Liver (tissue), 9 donors: ENCODE results near the gene TRA2B. TPM values are rescaled to one million over a fixed set of nuclear protein-coding genes. Genes with fewer than 3 reads are reported as not detected.

Experiments
- DNase-seq: peaks from one replicate; pipeline ENCODE4 v3.0.0-alpha.2; 2017; ENCODE audit warnings: low spot score
- H3K27ac ChIP-seq, 2 donors: one replicate each; pipeline ENCODE4 v1.7.0; 2013; ENCODE audit warnings: inconsistent platforms in 2 of 2, low read length in 2 of 2, control low read depth in 1 of 2, low read depth in 1 of 2, mild to moderate bottlenecking in 1 of 2
- H3K27me3 ChIP-seq, 4 donors: one replicate each; pipeline versions ENCODE4 v1.6.1 to v1.7.0; 2013; ENCODE audit warnings: low read length in 3 of 4, inconsistent platforms in 1 of 4, mild to moderate bottlenecking in 1 of 4, moderate library complexity in 1 of 4; ENCODE audit not compliant: control insufficient read depth in 4 of 4, insufficient read depth in 4 of 4
- H3K36me3 ChIP-seq, 4 donors: one replicate each; pipeline versions ENCODE4 v1.6.1 to v1.7.0; 2013; ENCODE audit warnings: low read length in 3 of 4, mild to moderate bottlenecking in 3 of 4, low read depth in 1 of 4, moderate library complexity in 1 of 4; ENCODE audit not compliant: control insufficient read depth in 4 of 4, insufficient read depth in 3 of 4
- H3K4me1 ChIP-seq, 4 donors: one replicate each; pipeline versions ENCODE4 v1.6.1 to v1.7.0; 2013; ENCODE audit warnings: low read length in 3 of 4, mild to moderate bottlenecking in 3 of 4, moderate library complexity in 1 of 4; ENCODE audit not compliant: control insufficient read depth in 4 of 4, insufficient read depth in 4 of 4
- H3K4me3 ChIP-seq, 3 donors: one replicate each; pipeline versions ENCODE4 v1.6.1 to v1.7.0; 2013; ENCODE audit warnings: low read length in 3 of 3, control low read depth in 1 of 3, low read depth in 1 of 3, mild to moderate bottlenecking in 1 of 3
- H3K9ac ChIP-seq, 2 donors: one replicate each; pipeline ENCODE4 v1.7.0; 2013; ENCODE audit warnings: low read length in 2 of 2, mild to moderate bottlenecking in 2 of 2, moderate library complexity in 2 of 2, control low read depth in 1 of 2, low read depth in 1 of 2
- H3K9me3 ChIP-seq, 4 donors: one replicate each; pipeline versions ENCODE4 v1.6.1 to v1.7.0; 2013; ENCODE audit warnings: low read length in 3 of 4; ENCODE audit not compliant: control insufficient read depth in 4 of 4
- FOXA1 ChIP-seq: IDR thresholded peaks from 2 replicates; pipeline ENCODE4 v1.6.1; 2016; ENCODE audit warnings: antibody characterized with exemption
- GABPA ChIP-seq, 2 donors: IDR thresholded peaks in 1 of 2; conservative IDR thresholded peaks in 1 of 2; 2 replicates each; pipeline ENCODE4 v1.6.1; 2016; ENCODE audit warnings: antibody characterized with exemption in 2 of 2, mild to moderate bottlenecking in 1 of 2, moderate library complexity in 1 of 2
- HNF4A ChIP-seq, 2 donors: conservative IDR thresholded peaks; 2 replicates each; pipeline ENCODE4 v1.6.1; 2016; ENCODE audit warnings: antibody characterized with exemption in 2 of 2, mild to moderate bottlenecking in 2 of 2
- HNF4G ChIP-seq: IDR thresholded peaks from 2 replicates; pipeline ENCODE4 v1.6.1; 2016; ENCODE audit warnings: antibody characterized with exemption
- JUND ChIP-seq, 2 donors: IDR thresholded peaks; 2 replicates each; pipeline ENCODE4 v1.6.1; 2016; ENCODE audit warnings: antibody characterized with exemption in 2 of 2
- NR2F2 ChIP-seq: IDR thresholded peaks from 2 replicates; pipeline ENCODE4 v1.6.1; 2016; ENCODE audit warnings: antibody characterized with exemption
- RAD21 ChIP-seq, 2 donors: IDR thresholded peaks; 2 replicates each; pipeline ENCODE4 v1.6.1; 2016; ENCODE audit warnings: antibody characterized with exemption in 2 of 2, mild to moderate bottlenecking in 2 of 2
- RXRA ChIP-seq, 2 donors: IDR thresholded peaks; 2 replicates each; pipeline ENCODE4 v1.6.1; 2017 to 2018; ENCODE audit warnings: antibody characterized with exemption in 2 of 2, mild to moderate bottlenecking in 1 of 2
- SP1 ChIP-seq: IDR thresholded peaks from 2 replicates; pipeline ENCODE4 v1.6.1; 2018; ENCODE audit warnings: antibody characterized with exemption, mild to moderate bottlenecking
- TAF1 ChIP-seq: conservative IDR thresholded peaks from 2 replicates; pipeline ENCODE4 v1.6.1; 2016; ENCODE audit warnings: antibody characterized with exemption, mild to moderate bottlenecking
- YY1 ChIP-seq: IDR thresholded peaks from 2 replicates; pipeline ENCODE4 v1.6.1; 2016; ENCODE audit warnings: antibody characterized with exemption, mild to moderate bottlenecking
- WGBS: extraction: QIAGEN DNeasy Blood & Tissue Kit; methylation state at CpG from one replicate; pipeline ENCODE4 v1.1.7; 2013; 5-methylcytosine and 5-hydroxymethylcytosine counted together
- polyA plus RNA-seq, 2 donors: library from polyadenylated mRNA; stranded (reverse) in 1 of 2; unstranded in 1 of 2; fragments of 200-250 nt in 1 of 2; fragments of >200 nt in 1 of 2; fragmentation: Nextera tagmentation in 1 of 2; extraction: Ambion mirVana in 1 of 2; gene quantifications; one replicate each; pipeline versions ENCODE4 v1.2.1 to v1.2.3, GENCODE V29; 2013 to 2015
- total RNA-seq, 2 donors: library from RNA; depleted of rRNA; stranded (reverse); fragments of >200 nt; gene quantifications; one replicate each; pipeline ENCODE4 v1.2.3, GENCODE V29; 2014
- TF ChIP-seq, protein P1 (sequence below): IDR thresholded peaks from 2 replicates; pipeline ENCODE4 v1.6.1; 2016; ENCODE audit warnings: antibody characterized with exemption
- TF ChIP-seq, protein P2 (sequence below): fragments of 150-350 bp; IDR thresholded peaks from 2 replicates; pipeline ENCODE4 v1.5.1; 2017; ENCODE audit warnings: improper control_type of control experiment, low read depth, low read length; ENCODE audit not compliant: missing input control
- TF ChIP-seq, protein P3 (sequence below): IDR thresholded peaks from 2 replicates; pipeline ENCODE4 v1.6.1; 2016; ENCODE audit warnings: antibody characterized with exemption
- TF ChIP-seq, protein P4 (sequence below): IDR thresholded peaks from 2 replicates; pipeline ENCODE4 v1.6.1; 2016; ENCODE audit warnings: antibody characterized with exemption, mild to moderate bottlenecking
- donor health status: healthy.
- donor health status: healthy.
- donor health status: healthy.
- donor health status: healthy.
- donor health status: healthy.

The TRA2B gene
- total and polyA plus RNA-seq, 4 donors, result 31.8 to 106 (median 70.4) TPM

DNA sequence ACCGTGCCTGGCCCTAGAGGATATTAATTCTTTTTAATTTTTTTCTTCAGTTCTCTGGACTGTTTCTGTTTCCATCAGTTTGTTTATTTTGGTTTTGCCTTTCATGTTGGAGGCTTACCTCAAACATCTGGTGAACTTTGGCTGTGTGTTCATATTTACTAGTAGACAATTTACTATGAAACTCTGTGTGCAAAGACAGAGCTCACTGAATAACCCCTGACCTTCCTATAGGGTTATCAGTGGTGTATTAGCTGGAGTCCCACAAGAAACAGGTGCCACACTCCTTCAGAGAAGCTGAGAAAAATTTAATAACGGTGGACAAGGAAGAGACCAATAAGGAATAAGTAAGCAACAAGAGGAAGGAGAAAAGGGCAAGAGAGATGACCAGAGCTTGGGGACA is 28.8 kb upstream of the TRA2B start:
- no peak for DNase-seq
- Histone ChIP-seq H3K4me3 (no peak overlapping the region), H3K4me1 (no peaks in the 10 kb centered on the region), H3K9me3 (no peaks in the 10 kb centered on the region), H3K27ac (no peak overlapping the region), H3K27me3 (no peaks in the 10 kb centered on the region), H3K36me3 (no peaks in the 10 kb centered on the region), H3K9ac (no peak overlapping the region)
- TF ChIP-seq GABPA (IDR thresholded peaks at IDR 0.05 in 1 of 2, conservative IDR thresholded peaks at IDR 0.05 in 1 of 2), result no peak
- TF ChIP-seq, protein P1, sequence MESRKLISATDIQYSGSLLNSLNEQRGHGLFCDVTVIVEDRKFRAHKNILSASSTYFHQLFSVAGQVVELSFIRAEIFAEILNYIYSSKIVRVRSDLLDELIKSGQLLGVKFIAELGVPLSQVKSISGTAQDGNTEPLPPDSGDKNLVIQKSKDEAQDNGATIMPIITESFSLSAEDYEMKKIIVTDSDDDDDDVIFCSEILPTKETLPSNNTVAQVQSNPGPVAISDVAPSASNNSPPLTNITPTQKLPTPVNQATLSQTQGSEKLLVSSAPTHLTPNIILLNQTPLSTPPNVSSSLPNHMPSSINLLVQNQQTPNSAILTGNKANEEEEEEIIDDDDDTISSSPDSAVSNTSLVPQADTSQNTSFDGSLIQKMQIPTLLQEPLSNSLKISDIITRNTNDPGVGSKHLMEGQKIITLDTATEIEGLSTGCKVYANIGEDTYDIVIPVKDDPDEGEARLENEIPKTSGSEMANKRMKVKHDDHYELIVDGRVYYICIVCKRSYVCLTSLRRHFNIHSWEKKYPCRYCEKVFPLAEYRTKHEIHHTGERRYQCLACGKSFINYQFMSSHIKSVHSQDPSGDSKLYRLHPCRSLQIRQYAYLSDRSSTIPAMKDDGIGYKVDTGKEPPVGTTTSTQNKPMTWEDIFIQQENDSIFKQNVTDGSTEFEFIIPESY, result no peak
- no peak for TF ChIP-seq FOXA1
- no peak for TF ChIP-seq RAD21 (IDR thresholded peaks at IDR 0.05)
- TF ChIP-seq, protein P2, sequence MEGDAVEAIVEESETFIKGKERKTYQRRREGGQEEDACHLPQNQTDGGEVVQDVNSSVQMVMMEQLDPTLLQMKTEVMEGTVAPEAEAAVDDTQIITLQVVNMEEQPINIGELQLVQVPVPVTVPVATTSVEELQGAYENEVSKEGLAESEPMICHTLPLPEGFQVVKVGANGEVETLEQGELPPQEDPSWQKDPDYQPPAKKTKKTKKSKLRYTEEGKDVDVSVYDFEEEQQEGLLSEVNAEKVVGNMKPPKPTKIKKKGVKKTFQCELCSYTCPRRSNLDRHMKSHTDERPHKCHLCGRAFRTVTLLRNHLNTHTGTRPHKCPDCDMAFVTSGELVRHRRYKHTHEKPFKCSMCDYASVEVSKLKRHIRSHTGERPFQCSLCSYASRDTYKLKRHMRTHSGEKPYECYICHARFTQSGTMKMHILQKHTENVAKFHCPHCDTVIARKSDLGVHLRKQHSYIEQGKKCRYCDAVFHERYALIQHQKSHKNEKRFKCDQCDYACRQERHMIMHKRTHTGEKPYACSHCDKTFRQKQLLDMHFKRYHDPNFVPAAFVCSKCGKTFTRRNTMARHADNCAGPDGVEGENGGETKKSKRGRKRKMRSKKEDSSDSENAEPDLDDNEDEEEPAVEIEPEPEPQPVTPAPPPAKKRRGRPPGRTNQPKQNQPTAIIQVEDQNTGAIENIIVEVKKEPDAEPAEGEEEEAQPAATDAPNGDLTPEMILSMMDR, result no peak
- peak; percentile 45 for TF ChIP-seq SP1
- no peak for TF ChIP-seq HNF4G
- TF ChIP-seq, protein P3, sequence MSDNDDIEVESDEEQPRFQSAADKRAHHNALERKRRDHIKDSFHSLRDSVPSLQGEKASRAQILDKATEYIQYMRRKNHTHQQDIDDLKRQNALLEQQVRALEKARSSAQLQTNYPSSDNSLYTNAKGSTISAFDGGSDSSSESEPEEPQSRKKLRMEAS, result no peak
- TF ChIP-seq YY1, result no peak
- TF ChIP-seq, protein P4, sequence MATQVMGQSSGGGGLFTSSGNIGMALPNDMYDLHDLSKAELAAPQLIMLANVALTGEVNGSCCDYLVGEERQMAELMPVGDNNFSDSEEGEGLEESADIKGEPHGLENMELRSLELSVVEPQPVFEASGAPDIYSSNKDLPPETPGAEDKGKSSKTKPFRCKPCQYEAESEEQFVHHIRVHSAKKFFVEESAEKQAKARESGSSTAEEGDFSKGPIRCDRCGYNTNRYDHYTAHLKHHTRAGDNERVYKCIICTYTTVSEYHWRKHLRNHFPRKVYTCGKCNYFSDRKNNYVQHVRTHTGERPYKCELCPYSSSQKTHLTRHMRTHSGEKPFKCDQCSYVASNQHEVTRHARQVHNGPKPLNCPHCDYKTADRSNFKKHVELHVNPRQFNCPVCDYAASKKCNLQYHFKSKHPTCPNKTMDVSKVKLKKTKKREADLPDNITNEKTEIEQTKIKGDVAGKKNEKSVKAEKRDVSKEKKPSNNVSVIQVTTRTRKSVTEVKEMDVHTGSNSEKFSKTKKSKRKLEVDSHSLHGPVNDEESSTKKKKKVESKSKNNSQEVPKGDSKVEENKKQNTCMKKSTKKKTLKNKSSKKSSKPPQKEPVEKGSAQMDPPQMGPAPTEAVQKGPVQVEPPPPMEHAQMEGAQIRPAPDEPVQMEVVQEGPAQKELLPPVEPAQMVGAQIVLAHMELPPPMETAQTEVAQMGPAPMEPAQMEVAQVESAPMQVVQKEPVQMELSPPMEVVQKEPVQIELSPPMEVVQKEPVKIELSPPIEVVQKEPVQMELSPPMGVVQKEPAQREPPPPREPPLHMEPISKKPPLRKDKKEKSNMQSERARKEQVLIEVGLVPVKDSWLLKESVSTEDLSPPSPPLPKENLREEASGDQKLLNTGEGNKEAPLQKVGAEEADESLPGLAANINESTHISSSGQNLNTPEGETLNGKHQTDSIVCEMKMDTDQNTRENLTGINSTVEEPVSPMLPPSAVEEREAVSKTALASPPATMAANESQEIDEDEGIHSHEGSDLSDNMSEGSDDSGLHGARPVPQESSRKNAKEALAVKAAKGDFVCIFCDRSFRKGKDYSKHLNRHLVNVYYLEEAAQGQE, result no peak
- TF ChIP-seq HNF4A (conservative IDR thresholded peaks at IDR 0.05), result peak in 1 of 2 donors; percentile 61
- peak; percentile 21 for TF ChIP-seq NR2F2
- peak in 1 of 2 donors; percentile 38 for TF ChIP-seq RXRA (IDR thresholded peaks at IDR 0.05)
- WGBS, result 40% methylated on average over 2 of the region's 2 CpGs

DNA sequence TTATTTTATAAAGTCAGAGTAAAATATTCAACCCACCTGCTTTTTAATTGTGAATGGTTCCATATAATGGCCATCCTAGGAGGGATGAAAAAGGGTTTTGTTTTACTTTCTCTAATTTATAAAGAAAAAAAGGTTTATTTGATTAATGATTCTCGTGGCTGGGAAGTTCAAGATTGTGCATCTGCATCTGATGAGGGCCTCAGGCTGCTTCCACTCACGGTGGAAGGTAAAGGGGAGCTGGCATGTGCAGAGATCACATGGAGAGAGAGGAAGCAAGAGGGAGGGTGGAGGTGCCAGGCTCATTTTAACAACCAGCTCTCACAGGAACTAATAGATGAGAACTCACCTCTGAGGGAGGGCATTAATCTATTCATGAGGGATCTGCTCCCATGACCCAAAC is 27.7 kb upstream of the TRA2B start:
- H3K9ac ChIP-seq, result no peak overlapping the region
- H3K4me1 ChIP-seq, result no peaks in the 10 kb centered on the region
- no peaks in the 10 kb centered on the region for H3K9me3 ChIP-seq
- H3K27ac ChIP-seq, result no peak overlapping the region
- H3K27me3 ChIP-seq, result no peaks in the 10 kb centered on the region
- no peak for TF ChIP-seq FOXA1
- TF ChIP-seq GABPA (IDR thresholded peaks at IDR 0.05 in 1 of 2, conservative IDR thresholded peaks at IDR 0.05 in 1 of 2), result no peak
- TF ChIP-seq TAF1, result no peak
- TF ChIP-seq HNF4A (conservative IDR thresholded peaks at IDR 0.05), result no peak
- TF ChIP-seq JUND (IDR thresholded peaks at IDR 0.05), result no peak
- TF ChIP-seq, protein P2, result no peak
- no peak for TF ChIP-seq SP1
- TF ChIP-seq, protein P4, result no peak
- TF ChIP-seq NR2F2, result no peak
- no peak for TF ChIP-seq HNF4G
- no peak for TF ChIP-seq RXRA (IDR thresholded peaks at IDR 0.05)
- no peaks in the 10 kb centered on the region for H3K36me3 ChIP-seq
- WGBS, result 90% methylated on average over 2 of the region's 2 CpGs
- H3K4me3 ChIP-seq, result no peak overlapping the region
- DNase-seq, result no peak
